PC-9 (cell line): ENCODE results near the gene LDHAL6B.

Experiments
- EZH2 ChIP-seq: fragments of 200-600 bp; sonication (generic); IDR thresholded peaks from 2 replicates; pipeline ENCODE4 v1.8.0; 2017; ENCODE audit warnings: antibody characterized with exemption, low read depth
- TF ChIP-seq, protein P1 (sequence below): fragments of 200-600 bp; sonication (generic); conservative IDR thresholded peaks from 2 replicates; pipeline ENCODE4 v1.6.1; 2017; ENCODE audit warnings: mixed run types, antibody characterized with exemption, mild to moderate bottlenecking, moderate library complexity

DNA sequence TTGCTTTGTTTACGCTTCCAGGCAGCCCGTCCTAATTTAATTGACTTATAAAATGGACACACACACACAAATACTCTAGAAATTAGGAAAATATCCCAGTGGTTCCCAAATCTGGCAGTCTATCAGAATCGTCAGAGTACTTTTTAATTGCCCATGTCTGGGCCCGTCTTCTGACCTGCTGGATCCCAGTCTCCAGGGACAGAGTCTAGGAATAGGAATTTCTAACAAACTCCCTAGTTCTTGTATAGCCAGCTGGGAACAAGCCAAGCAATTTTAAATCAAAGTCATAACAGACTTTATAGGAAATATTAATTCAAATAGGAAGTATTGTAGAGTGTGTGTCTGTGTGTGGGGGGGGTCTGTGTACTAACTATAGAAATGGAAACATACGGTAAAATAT is 33.4 kb downstream of the LDHAL6B start:
- TF ChIP-seq, protein P1, sequence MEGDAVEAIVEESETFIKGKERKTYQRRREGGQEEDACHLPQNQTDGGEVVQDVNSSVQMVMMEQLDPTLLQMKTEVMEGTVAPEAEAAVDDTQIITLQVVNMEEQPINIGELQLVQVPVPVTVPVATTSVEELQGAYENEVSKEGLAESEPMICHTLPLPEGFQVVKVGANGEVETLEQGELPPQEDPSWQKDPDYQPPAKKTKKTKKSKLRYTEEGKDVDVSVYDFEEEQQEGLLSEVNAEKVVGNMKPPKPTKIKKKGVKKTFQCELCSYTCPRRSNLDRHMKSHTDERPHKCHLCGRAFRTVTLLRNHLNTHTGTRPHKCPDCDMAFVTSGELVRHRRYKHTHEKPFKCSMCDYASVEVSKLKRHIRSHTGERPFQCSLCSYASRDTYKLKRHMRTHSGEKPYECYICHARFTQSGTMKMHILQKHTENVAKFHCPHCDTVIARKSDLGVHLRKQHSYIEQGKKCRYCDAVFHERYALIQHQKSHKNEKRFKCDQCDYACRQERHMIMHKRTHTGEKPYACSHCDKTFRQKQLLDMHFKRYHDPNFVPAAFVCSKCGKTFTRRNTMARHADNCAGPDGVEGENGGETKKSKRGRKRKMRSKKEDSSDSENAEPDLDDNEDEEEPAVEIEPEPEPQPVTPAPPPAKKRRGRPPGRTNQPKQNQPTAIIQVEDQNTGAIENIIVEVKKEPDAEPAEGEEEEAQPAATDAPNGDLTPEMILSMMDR = no peak
- no peak for TF ChIP-seq EZH2
